Activated CD4-positive, alpha-beta T cell treated with anti-CD3 and anti-CD28 coated beads for 4 hours (primary cell): Measurements from ENCODE around the gene BHLHA9.
"Not testable (repeated sequence)": the region's sequence is repeated elsewhere in the genome, so short reads cannot be mapped to it uniquely, and the experiment has no call there.

ENCODE experiments used
- DNase-seq, 2 donors: peaks; one replicate each; pipeline ENCODE4 v3.0.0-alpha.2; 2020

Gene BHLHA9

GRCh38 chr17:1302761-1303160 lies 32.5 kb downstream of the BHLHA9 start:
- no peak for DNase-seq

- no peak for DNase-seq
Measured at GRCh38 chr17:1304522-1304921, 34.3 kb downstream of the BHLHA9 start.

GRCh38 chr17:1304962-1305563 lies 34.8 kb downstream of the BHLHA9 start:
- no peak for DNase-seq

GRCh38 chr17:1307829-1308228 lies 37.6 kb downstream of the BHLHA9 start:
- DNase-seq = not testable (repeated sequence)

GRCh38 chr17:1312261-1312870 lies 42.1 kb downstream of the BHLHA9 start:
- DNase-seq = no peak

- DNase-seq = no peak
Measured at GRCh38 chr17:1313270-1314005, 43.2 kb downstream of the BHLHA9 start.

GRCh38 chr17:1315409-1315808 lies 45.2 kb downstream of the BHLHA9 start:
- DNase-seq = no peak

GRCh38 chr17:1315891-1316403 lies 45.7 kb downstream of the BHLHA9 start:
- DNase-seq = no peak
